DMS153 (cell line): ENCODE measurements around the gene KRTAP10-9.

Experiments used
- DNase-seq: peaks from one replicate; lab custom pipeline; 2025; lab: John Stamatoyannopoulos, UW

KRTAP10-9 gene

DNA sequence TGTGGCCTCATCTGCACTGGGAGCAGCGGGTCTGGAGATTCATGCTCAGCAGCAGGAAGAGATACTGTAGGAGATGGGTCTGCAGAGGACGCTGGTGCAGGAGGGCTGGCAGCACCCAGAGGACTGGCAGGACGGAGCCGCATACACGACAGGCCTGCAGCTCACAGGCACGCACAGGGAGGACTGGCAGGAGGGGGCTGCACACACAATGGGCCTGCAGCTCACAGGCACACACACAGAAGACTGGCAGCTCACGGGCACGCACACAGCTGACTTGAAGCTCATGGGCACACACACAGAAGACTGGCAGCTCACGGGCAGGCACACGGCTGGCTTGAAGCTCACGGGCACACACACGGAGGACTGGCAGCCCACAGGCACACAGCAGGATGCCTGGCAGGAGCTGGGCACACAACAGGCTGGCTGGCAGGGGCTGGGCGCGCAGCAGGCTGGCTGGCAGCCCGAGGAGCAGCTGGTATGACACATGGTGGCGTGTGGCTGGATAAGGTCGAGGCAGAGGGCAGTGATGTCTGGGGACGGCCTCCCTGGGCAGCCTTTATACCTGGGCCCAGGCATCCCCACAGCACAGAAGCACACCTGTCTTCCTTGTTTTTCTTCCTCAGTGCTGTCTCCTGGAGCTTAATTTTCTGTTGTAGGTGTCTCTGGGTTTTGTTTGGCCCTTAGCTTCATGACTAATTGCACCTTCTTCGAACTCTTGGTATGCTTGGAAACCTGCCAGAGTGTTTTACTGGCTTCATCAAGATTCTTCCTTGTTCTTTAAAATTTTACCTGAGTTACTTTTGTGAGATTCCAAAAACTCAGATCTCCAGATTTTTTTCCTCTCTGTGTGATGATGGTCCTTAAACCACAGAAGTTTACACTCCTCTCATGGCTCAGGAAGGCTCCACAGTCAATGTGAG lies 39.8 kb downstream of the KRTAP10-9 start, which contains the start of gene KRTAP12-2:
TSS of gene KRTAP12-2 (minus strand) at position 527 of the 920 bp plus-strand sequence. CDS start at position 486, 41 bp downstream.
- DNase-seq: no peak

DNA sequence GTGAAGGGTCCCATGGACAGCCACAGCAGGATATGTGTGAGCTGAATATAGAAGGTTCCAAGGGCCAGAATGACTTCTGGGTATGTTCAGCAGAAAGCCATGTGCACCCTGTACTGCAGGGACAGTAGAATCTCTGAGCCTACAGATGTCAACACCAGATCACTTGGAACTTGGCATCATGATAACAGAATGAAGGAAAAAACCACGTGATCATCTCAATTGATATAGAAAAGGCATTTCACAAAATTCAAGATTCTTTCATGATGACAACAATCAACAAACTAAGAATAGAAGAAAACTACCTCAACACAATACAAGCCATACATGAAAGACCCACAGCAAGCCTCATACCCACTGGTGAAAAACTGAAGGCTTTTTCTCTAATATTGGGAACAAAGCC lies 40.7 kb downstream of the KRTAP10-9 start:
- no peak for DNase-seq

DNA sequence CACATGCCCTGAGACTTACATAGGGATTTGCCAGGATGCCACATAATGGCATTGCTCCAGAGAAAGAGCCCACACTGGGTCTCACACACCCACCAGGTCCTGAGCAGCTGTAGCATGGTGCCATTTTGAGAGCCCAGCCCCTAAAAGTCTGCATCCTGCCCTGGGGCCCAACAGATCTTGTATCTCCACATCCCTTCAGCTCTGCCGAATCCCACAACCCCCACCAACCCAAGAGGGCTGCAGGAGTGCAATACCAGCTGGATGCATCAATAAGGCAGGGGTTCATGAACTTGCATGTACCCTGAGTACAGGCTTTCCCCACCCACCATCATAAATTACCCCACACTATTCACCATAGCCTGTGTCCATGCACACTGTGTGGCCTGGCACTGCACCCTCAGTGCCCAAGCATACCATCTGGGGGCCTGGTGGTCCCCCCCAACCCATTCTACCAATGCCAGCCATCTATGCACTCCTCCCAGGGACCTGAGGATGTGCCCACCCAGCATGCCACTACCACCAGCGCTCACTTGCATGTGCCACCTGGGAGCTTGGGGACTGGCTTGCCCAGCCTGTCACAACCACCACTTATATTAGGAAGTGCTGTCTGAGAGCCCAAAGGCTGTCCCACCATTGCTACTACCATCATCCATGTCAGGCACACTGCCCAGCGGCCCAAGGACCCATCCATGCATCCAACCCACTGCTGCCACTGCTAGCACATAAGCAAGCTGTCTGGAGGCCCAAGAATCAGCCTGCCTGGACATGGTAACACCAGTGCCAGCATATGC lies 43.9 kb downstream of the KRTAP10-9 start:
- no peak for DNase-seq

DNA sequence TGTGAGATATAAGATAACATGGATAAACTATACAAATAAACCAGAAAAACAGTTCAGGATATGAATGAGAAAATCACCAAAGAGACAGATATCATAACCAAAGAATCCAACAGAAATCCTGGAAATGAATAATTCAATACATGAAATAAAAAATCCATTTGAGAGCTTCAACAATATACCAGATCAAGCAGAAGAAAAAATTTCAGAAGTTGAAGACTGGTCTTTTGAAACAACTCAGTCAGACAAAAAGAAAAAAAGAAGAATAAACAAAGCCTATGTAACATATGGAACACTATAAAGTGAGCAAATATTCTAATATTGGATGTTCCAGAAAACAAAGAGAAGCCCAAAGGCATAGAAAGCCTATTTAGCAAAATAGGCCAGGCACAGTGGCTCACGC lies 45.0 kb downstream of the KRTAP10-9 start:
- no peak for DNase-seq

DNA sequence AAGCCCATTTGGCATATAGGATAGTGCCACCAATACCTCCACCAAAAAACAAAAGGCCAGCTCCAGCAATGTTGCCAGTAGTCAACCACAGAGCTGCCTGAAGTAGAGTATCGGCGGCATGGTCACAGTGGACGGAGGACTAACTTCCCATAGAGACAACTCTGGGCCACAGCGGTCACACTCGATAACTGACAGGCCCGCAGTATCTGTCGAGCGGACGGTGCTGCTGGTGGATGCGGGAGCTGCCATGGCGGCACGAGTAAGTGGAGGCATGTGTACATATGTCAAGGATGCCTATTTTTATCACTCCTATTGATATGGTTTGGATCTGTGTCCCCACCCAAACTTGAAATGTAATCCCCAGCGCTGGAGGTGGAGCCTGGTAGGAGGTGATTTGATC lies 51.0 kb downstream of the KRTAP10-9 start:
- DNase-seq: no peak
